ENCODE measurements around the gene HDAC7. TPM values are rescaled to one million over a fixed set of nuclear protein-coding genes. Genes with fewer than 3 reads are reported as not detected.
A peak's percentile ranks its signal among the peaks of the same experiment; 100 is the strongest.

Gene HDAC7
- total and polyA plus RNA-seq, 8 donors, result 22.8 to 313 (median 46.8) TPM

DNA sequence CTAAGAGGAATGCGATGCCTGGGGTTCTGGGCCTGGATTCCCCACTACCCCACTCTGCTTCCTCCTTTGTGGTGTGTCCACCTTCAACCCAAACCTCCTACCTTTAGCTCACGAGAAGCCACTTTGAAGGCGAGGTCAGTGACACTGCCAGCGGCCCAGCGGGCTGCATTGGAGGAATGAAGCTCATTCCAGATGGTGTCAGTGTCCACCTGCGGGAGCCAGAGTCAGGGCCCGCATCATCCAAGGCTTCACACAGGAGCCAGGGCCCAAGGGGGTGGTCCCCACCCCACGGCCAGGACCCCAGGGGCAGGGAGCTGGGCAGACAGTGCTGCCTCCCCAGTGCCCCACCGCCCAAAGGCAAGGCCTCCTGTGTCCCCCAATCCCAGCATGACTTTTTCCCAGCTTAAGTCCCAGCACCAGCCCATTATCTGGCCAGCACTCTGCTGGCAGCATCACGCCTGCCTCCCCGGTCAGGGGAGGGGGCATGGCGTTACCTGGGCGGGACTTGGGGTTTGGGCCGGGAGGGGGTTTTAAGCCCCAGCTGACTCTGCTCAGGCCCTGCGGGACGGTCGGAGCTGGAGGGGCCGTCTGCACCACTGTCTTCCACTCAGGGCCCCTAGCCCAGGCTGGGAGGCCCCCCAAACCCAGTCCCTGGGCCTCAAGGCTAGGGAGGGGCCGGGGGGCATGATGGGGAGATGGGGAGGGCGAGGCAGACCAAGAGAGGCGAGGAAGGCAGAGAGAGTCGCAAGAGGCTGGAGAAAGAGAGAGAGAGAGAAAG, 29.8 kb downstream of the HDAC7 start:
- WGBS, 5 donors, result 88 to 93% (median 91%) methylated on average over 20 to 22 of the region's 22 CpGs
- H3K4me1 ChIP-seq, result peaks cover 0 to 23% (median 1%) of the 10 kb centered on the region in 4 donors
- no peak overlapping the region for H3K4me3 ChIP-seq
- H3K9me3 ChIP-seq, result no peaks in the 10 kb centered on the region
- no peak for TF ChIP-seq POLR2AphosphoS5 (IDR thresholded peaks at IDR 0.05)
- no peak for TF ChIP-seq POLR2A (IDR thresholded peaks at IDR 0.05)
- TF ChIP-seq, protein P1, sequence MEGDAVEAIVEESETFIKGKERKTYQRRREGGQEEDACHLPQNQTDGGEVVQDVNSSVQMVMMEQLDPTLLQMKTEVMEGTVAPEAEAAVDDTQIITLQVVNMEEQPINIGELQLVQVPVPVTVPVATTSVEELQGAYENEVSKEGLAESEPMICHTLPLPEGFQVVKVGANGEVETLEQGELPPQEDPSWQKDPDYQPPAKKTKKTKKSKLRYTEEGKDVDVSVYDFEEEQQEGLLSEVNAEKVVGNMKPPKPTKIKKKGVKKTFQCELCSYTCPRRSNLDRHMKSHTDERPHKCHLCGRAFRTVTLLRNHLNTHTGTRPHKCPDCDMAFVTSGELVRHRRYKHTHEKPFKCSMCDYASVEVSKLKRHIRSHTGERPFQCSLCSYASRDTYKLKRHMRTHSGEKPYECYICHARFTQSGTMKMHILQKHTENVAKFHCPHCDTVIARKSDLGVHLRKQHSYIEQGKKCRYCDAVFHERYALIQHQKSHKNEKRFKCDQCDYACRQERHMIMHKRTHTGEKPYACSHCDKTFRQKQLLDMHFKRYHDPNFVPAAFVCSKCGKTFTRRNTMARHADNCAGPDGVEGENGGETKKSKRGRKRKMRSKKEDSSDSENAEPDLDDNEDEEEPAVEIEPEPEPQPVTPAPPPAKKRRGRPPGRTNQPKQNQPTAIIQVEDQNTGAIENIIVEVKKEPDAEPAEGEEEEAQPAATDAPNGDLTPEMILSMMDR (IDR thresholded peaks at IDR 0.05), result no peak
- no peak for TF ChIP-seq EP300 (IDR thresholded peaks at IDR 0.05)
- H3K36me3 ChIP-seq, result peaks cover 89 to 100% (median 100%) of the 10 kb centered on the region in 4 donors
- H3K27me3 ChIP-seq, result no peaks in the 10 kb centered on the region
- DNase-seq, result no peak
- intact Hi-C loops (cut with DNase I; ENCODE audit: low total_unique reads), result no loop called here
- H3K27ac ChIP-seq, result peak overlapping the region in 1 of 5 donors; percentile 24

DNA sequence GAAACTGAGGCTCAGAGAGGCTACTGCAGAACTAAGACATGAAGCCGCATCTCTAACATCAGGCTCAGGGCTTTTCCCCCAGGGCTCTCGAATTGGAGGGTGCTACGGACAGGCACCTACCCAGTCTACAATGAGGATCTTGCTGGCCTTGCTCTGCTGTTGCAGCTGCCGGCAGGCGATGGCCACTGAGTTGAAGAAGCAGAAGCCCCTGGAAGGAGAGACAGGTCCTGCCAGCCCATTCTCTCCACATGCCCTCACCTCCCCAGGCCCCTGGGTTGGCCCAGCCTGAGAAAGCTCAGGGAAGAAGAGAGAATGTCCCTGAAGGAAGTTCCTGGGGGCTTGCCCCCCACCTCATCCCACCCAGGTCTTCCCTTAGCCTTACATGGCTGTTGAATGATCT, 30.6 kb downstream of the HDAC7 start:
- Histone ChIP-seq H3K36me3 (peaks cover 89 to 100% (median 100%) of the 10 kb centered on the region in 4 donors), H3K4me3 (no peak overlapping the region), H3K27ac (peak overlapping the region in 1 of 5 donors; percentile 18), H3K27me3 (no peaks in the 10 kb centered on the region), H3K4me1 (peaks cover 0 to 23% (median 1%) of the 10 kb centered on the region in 4 donors), H3K9me3 (no peaks in the 10 kb centered on the region)
- 94 to 100% (median 97%) methylated on average over 2 to 5 of the region's 5 CpGs for WGBS, 5 donors
- no peak for DNase-seq
- intact Hi-C loops (cut with DNase I; ENCODE audit: low total_unique reads), result no loop called here
- TF ChIP-seq POLR2AphosphoS5 (IDR thresholded peaks at IDR 0.05) (no peak), EP300 (IDR thresholded peaks at IDR 0.05) (no peak), POLR2A (IDR thresholded peaks at IDR 0.05) (no peak)
- TF ChIP-seq, protein P1 (IDR thresholded peaks at IDR 0.05), result no peak

DNA sequence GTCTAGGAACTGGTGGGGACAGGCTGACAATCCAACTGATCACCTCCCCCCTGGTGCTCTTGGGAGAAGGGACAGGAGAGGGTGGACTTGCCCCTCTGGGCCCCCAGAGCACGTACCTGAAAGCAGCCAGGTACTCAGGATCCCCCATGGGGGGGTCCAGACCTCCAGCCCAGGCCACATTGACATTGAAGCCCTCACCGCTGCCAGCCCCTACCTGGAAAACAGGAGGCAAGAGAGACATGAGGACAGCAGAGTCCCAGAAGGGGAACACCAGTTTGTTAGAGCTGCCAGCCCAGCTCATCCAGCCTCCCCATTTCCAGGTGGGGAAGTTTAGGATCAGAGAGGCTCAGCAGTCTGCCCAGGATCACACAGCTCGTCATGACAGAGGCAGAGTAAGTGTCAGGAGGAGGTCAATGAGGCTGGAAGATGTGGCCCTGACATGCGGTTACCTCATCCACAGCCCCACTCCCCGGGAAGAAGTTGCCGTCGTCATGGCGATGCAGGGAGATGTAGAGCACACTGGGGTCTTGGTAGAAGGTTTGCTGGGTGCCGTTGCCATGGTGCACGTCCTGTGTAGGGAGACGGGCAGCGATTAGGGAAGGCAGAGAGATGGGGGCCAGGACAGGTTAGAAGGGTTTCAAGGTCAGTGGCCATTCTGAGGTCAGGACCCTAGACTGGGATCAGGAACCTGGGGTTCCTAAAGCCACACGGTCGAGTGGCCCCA, 31.9 kb downstream of the HDAC7 start:
- Histone ChIP-seq H3K9me3 (no peaks in the 10 kb centered on the region), H3K36me3 (peaks cover 90 to 100% (median 100%) of the 10 kb centered on the region in 4 donors), H3K4me1 (peaks cover 0 to 23% (median 3%) of the 10 kb centered on the region in 4 donors), H3K4me3 (no peak overlapping the region), H3K27ac (peak overlapping the region in 3 of 5 donors; percentile 8 to 32 (median 25)), H3K27me3 (no peaks in the 10 kb centered on the region)
- TF ChIP-seq, protein P1 (IDR thresholded peaks at IDR 0.05), result no peak
- TF ChIP-seq POLR2A (IDR thresholded peaks at IDR 0.05), result no peak
- TF ChIP-seq POLR2AphosphoS5 (IDR thresholded peaks at IDR 0.05), result no peak
- no peak for TF ChIP-seq EP300 (IDR thresholded peaks at IDR 0.05)
- no peak for DNase-seq
- intact Hi-C loops (cut with DNase I; ENCODE audit: low total_unique reads), result no loop called here
- 79 to 84% (median 82%) methylated on average over 14 of the region's 14 CpGs for WGBS, 5 donors

DNA sequence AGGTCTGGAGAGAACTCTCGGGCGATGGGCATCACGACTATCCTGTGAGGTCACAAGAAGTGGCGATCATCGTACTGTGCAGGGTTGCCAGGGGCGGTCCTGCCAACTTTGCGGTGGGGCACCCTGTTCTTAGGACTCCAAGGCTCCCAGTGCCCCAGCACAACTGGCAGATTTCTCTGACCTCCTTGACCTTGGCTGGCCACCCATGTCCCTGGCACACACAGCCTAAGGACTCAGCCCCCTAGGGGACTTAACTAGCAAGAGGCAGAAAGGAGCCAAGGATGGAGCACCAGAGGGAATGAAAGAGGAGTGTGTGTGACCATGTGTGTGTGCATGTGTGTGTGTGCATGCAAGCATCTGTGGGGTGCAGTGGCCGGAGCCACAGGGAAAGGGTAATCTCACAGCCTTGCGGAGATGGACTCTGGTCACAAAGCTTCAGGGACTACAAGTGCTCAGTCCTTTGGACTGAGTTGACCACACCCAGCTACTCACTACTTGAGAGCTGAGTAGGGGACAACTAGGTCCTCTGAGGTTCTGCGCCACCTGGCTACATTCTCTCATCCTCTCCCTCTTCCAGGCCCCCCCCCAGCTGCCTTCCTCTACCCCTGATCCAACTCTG, 32.9 kb downstream of the HDAC7 start:
- Histone ChIP-seq H3K4me3 (no peak overlapping the region), H3K36me3 (peaks cover 85 to 100% (median 99%) of the 10 kb centered on the region in 4 donors), H3K9me3 (no peaks in the 10 kb centered on the region), H3K27me3 (no peaks in the 10 kb centered on the region), H3K27ac (peak overlapping the region in 3 of 5 donors; percentile 25 to 61 (median 54)), H3K4me1 (peaks cover 0 to 28% (median 10%) of the 10 kb centered on the region in 4 donors)
- intact Hi-C loops (cut with DNase I; ENCODE audit: low total_unique reads), result no loop called here
- DNase-seq, result no peak
- TF ChIP-seq POLR2A (IDR thresholded peaks at IDR 0.05) (no peak), EP300 (IDR thresholded peaks at IDR 0.05) (no peak), POLR2AphosphoS5 (IDR thresholded peaks at IDR 0.05) (no peak)
- TF ChIP-seq, protein P1 (IDR thresholded peaks at IDR 0.05), result no peak
- 86 to 96% (median 94%) methylated on average over 8 to 10 of the region's 10 CpGs for WGBS, 5 donors
